Stimulated activated CD4-positive, alpha-beta T cell treated with anti-CD3 and anti-CD28 coated beads, Interleukin-1b, Interleukin-23, amount 100 ng/mL, for 1 hour (primary cell): ENCODE results near the gene ARHGAP31.
"Not testable (repeated sequence)": the region's sequence is repeated elsewhere in the genome, so short reads cannot be mapped to it uniquely, and the experiment has no call there.

Source experiments
- DNase-seq, 2 donors: peaks; one replicate each; pipeline ENCODE4 v3.0.0-alpha.2; 2020; ENCODE audit warnings: low read depth in 2 of 2

The ARHGAP31 gene, protein sequence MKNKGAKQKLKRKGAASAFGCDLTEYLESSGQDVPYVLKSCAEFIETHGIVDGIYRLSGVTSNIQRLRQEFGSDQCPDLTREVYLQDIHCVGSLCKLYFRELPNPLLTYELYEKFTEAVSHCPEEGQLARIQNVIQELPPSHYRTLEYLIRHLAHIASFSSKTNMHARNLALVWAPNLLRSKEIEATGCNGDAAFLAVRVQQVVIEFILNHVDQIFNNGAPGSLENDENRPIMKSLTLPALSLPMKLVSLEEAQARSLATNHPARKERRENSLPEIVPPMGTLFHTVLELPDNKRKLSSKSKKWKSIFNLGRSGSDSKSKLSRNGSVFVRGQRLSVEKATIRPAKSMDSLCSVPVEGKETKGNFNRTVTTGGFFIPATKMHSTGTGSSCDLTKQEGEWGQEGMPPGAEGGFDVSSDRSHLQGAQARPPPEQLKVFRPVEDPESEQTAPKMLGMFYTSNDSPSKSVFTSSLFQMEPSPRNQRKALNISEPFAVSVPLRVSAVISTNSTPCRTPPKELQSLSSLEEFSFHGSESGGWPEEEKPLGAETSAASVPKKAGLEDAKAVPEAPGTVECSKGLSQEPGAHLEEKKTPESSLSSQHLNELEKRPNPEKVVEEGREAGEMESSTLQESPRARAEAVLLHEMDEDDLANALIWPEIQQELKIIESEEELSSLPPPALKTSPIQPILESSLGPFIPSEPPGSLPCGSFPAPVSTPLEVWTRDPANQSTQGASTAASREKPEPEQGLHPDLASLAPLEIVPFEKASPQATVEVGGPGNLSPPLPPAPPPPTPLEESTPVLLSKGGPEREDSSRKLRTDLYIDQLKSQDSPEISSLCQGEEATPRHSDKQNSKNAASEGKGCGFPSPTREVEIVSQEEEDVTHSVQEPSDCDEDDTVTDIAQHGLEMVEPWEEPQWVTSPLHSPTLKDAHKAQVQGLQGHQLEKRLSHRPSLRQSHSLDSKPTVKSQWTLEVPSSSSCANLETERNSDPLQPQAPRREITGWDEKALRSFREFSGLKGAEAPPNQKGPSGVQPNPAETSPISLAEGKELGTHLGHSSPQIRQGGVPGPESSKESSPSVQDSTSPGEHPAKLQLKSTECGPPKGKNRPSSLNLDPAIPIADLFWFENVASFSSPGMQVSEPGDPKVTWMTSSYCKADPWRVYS (N-terminal part only)

DNA sequence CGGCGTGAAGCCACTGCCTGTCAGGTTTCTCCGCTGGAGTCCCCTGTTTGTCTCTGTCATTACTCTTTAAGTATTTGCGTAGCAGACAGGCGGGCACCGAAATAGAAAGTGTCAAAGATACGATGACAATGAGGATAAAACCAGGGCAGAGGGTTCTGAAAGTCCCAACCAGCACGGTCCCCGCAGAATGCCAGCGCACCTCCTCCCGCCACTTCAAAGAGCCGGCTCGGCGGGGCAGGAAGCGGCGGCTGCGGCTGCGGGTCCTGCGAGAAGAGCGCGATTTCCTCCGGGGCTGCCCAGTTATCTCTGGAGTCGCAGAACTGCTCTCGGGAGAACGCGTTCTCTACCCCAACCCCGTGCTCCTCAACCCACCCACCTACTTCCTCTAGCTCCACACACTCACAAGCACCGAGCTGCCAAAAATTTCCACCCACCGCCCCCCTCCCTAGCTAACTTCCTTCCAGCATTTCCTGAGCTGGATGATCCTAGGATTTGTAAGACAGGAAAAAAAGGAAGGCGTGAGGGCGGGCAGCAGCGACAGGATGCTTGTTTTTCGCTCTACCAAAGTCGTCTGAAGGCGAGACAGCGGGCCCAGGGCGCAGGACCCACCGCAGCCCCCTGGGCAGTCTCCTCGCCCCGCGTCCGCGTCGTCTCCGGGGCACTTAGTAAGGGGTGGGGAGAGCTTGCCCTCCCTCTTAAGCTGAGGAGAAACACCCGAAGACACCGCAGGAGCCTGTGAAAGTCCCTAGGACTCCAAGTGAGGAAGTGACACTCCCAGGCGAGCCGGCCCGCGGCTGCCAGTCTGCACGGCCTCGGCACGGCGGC is at the start of gene ARHGAP31:
ARHGAP31 (plus strand) TSS at position 513 of the 825 bp plus-strand sequence. CDS start 522 bp downstream, outside the sequence.
- peak; percentile 56 to 65 for DNase-seq

DNA sequence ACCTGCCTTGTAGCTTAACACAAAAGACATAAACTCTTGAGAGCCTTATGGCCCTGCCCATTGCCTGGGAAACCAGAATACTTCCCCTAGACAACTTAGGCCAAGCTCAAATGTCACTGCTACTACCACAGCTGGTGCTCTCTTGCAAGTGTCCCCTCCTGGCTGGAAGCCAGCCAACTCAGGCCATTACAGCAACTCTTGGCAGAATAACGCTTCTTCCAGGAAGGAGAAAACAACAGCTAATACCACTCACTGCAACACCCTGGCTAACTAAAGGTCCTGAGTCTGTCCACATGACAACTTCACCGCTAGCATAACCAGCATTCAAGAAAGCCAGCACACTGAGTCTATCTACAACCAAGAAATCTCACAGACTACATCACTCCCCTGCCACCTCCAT is 48.4 kb upstream of the ARHGAP31 start:
- no peak for DNase-seq

DNA sequence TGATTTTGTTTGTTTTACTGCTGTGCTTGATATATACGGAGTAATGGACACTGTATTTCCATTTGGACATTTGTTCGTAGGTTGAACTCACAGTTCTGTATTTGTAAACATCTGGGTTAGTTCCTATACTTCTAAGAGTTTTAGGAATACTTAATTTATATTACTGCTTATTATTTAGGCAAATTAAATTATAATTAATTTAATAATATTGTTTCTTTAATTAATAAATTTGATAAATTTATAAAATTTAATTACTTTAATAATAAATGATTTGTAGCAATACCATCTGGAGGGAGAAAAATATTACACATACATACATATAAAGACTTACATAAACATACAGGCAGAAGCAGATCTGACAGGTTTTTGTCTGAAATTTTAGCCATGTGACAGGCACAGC is 39.0 kb upstream of the ARHGAP31 start:
- no peak for DNase-seq

DNA sequence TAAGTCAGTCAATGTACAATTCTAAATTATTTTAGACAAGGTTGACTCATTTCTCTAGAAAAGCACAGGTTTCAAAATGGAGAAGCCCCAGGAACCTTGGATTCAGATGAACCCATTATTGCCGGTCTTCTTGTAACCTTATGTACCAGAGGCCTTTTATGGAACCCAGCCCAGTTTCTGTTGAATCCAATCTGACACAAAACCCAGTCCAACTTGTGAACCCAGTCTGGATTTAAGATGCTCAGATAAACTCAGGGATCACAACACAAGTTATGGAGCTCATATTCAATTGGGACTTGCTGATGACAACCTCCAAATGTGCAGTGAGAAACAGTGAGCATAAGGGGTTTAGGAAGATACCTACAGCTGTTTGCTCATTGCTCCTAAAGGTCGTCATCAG is 37.1 kb upstream of the ARHGAP31 start:
- no peak for DNase-seq

DNA sequence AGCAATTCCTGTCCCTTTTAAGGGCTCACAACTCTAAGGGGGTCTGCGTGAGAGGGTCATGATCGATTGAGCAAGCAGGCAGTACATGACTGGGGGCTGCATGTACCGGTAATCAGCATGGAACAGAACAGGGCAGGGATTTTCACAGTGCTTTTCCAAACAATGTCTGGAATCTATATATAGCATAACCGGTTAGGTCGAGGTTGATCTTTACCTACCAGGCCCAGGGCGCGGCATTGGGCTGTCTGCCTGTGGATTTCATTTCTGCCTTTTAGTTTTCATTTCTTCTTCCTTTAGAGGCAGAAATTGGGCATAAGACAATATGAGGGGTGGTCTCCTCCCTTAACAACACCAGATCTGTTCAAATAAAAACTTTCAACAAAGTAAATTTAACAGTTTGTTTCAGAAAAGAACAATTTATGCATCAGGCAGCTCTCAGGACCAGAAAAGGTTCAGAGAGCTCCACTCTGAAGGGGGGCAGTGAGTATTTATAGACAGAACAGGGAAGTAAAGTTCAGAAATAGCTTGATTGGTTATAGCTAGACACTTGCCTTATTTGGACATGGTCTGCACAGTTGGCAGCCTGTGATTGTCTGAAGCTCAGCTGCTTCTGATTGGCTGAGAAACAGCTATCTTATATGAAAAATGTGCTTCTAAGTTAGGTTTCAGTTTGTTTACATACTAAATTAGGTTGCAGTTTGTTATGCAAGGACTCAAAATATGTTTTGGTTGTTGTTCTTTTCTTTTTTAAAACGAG is 36.4 kb upstream of the ARHGAP31 start:
- DNase-seq, result no peak

DNA sequence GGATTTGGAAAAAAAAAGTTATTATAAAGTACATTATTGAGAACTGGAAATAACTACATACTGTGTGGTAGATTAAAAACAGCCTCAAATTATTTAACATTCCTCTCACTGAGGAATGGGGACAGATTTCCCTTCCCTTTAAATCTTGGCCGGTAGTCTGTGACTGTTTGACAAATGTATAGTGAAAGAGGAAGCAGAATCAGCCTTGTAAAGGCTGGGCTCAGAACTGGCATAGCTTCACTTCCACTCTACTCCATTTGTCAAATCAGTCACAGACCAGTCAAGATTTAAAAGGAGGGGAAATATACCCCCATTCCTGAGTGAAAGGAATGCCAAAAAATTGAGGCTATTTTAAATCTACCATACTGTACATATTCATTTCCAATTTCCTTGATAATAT is 35.3 kb upstream of the ARHGAP31 start:
- no peak for DNase-seq

DNA sequence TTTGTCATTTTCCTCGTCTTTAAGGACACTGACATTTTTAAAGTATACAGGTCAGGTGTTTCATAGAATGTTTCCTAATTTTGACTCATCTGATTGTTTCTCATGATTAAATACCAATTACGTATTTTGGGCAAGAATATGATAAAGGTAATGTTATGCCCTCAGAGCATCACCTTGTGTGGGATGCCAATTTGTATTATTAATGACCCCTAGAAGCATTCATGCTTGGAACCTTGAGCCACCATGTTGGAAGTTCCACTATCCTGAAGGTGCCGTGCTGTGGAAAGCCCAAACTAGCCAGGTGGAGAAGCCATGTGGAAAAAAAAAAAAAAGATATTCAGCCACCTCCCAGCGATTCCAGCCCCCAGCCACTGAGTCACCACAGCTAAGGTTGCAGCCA is 34.4 kb upstream of the ARHGAP31 start:
- no peak for DNase-seq

DNA sequence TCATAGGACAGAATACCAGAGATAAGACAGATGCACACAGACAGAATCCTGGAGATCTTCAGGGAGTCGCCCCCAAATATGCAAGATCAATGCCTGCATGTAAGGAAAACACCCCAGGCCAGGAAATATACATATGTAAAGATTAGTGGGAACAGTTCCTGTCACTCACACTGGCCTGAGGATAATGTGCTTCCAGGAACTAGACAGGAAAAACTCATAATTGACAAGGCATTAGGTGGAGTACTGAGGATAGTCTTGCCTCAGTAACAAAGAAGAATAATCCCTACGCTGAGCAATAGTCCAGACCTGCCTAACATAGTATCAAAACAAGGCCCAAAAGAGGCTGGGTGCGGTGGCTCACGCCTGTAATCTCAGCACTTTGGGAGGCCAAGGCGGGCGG is 33.1 kb upstream of the ARHGAP31 start:
- no peak for DNase-seq

DNA sequence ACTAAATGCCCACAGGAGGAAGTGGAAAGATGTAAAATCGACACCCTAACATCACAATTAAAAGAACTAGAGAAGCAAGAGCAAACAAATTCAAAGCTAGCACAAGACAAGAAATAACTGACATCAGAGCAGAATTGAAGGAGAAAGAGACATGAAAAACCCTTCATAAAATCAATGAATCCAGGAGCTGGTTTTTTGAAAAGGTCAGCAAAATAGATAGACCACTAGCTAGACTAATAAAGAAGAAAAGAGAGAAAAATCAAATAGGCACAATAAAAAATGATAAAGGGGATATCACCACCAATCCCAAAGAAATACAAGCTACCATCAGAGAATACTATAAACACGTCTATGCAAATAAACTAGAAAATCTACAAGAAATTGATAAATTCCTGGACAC is 24.0 kb upstream of the ARHGAP31 start:
- DNase-seq, result not testable (repeated sequence)

DNA sequence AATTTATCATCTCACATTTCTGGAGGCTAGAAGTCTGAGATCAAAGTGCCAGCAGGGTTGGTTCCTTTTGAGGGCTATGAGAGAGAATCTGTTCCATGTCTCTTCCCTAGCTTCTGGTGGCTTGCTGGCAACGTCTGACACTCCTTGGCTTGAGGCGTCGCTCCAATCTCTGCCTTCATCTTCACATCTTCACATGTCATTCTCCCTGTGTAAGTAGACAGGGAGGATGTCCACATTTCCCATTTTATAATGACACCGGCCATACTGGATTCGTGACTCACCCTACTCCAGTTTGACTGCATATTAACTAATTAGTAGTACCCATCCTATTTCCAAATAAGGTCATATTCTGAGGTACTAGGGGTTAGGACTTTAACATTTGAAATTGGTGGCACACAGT is 17.5 kb upstream of the ARHGAP31 start:
- no peak for DNase-seq

DNA sequence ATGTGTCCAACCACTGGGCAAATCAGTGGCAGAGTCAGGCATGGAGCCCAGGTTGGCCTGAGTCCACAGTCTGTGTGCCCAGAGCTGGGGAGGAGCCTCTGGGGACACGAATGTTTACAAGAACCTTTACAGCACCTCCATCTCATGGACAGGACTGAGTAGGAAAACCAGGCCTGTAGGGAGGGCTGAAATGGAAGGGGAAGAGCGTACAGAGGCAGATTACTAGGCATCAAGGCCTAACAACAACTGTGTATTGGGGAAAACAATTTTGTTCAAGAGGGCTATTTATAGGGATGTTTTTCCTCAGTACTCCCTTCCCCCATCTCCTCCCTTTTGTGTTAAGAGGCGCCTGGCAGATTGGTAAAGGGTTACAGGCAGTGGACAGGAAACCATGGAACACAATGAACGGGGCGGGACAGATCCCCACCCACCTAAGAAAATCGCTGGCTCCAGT is 15.1 kb upstream of the ARHGAP31 start:
- DNase-seq, result no peak

DNA sequence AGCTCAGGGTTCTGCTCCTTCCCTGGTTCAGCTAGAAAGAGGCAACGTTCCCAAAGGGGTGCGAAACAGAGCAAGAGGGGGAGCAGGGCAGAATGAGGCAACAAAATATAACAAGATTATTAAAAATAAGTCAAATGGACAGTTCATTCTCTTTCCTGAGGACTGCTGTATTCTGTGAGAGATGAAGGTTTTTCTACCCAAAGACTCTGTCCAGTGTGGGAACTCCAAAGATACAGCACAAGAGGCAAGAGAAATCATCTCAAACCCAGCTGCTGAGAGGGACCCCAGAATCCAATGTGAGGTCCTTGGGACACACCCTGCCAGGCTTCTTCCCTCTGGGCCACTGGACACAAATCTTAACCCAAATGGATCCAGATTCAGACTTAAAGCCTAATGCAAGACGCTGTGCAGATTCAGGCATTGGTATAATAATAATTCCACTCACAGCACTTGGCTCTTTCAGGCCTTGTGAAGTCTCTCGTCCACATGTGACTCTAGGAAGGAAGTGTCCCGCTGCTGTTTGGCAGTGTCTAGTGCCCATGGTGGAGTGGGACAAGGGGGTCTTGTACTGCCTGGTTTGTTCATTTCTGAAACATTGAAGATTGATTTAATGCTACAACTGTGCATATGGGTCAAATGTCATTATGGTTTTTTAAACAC is 14.5 kb upstream of the ARHGAP31 start:
- no peak for DNase-seq

DNA sequence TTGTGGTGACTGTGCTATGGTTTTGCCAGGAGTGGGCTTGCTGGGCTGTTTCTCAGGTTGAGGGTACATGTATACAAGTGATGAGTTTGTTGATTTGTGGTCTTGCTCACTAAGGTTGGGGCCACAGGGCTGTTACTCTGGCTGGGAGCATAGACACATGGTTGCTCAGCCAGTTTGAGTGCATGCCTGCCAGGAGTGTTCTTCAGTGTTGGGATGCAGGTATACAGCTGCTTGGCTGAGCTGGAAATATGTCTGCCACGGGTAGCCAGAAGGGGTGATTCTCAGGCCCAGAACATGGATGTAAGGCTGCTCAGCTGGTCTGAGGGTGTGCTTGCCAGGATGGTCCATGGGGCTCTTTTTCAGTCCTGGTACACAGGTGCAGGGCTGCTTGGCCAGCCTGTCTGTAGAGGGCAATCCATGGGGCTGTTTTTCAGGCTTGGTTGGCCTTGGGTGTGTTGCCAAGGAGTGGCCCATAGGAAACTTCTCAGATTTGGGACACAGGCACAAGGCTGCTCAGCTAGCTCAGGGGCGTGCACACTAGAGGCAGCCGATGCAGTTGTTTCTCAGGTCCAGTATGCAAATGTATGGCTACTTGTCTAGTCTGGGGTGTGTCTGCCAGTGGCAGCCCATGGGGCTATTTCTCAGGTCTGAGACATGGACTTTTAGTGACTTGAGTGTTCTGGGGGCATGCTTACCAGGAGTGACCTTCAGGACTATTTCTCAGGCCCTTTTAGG is 5.3 kb upstream of the ARHGAP31 start:
- DNase-seq, result no peak

DNA sequence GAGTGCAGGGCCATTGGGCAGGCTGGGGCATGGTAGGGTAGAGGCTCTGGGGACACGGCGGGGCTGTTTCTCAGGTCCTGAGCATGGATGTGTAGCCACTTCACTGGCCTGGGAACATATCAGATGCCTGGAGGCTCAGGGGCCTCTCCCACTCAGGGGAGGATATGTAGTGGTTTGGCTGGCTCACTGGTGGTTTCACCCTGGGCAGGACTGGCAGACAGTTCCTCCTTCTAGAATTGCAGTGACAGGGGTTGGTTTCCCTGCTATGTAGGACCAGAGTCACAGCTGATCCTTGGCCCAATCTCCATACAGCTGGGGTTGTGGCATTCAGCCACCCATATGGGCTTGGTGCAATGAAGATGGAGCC is 4.8 kb upstream of the ARHGAP31 start:
- DNase-seq, result no peak

DNA sequence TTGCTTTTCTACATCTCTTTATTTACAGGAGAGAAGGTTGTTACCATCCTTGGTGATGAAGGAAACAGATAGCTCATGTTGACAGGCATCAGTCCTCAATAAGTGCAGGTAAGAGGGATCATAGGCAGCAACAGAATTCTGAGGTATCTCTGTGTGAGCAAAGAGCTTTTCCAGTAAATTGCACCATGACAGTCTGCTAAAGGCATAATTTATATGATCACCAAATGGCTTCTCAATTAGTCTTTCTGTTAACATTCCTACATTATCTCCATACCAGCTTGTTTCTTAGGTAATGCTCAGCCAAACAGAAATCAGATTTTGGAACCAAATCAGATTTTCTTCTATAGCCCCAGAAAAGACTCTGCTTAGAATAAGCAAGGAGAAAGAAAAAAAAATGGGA is 3.6 kb upstream of the ARHGAP31 start:
- DNase-seq, result no peak

DNA sequence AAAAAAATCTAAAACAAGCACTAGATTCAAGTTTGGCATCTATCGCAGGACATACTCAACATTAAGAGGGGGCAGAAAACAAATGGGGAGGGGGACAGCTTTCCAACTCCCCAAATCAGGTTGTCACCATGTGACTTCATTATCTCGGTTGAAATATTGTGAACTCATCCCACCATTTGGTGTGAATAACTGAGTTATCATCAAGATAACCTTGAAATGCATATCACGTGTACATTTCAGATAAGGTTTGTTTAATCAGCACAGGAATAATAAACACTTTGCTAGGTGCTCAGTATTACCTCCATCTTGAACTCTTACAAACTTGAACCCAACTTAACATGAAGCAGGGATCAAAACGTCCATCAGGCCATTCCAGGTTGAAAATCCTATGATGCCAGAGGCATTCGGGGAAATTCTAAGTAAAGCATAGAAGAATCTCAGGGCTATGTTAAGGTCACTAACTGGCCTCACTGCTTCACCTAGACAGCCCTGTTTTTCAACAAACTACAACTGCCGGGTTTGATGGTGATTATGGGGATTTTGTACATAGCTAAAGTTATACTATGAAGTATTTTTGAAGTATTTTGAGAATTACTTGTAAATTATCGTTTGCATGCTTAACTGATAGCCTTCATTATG is 3.0 kb upstream of the ARHGAP31 start:
- DNase-seq, result no peak

DNA sequence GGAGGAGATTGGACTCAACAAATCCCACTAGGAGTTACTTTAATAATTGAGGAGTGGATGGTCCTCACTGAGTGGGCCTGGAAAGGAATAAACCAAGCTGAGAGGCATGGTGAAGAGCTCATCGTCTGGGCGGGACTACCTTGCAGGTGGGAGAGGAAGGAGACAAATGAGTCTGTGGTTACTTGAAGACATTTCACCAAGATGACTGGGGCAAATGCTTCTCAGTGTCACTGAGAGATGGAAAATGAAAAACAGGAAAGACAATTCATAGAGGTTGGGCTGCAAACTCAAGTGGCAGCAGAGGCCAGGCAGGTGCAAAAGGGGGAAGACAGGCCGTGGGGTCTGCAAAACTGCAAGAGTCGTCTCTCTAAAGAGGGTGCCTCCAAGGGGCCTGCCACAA is 1.5 kb upstream of the ARHGAP31 start:
- DNase-seq, result no peak

DNA sequence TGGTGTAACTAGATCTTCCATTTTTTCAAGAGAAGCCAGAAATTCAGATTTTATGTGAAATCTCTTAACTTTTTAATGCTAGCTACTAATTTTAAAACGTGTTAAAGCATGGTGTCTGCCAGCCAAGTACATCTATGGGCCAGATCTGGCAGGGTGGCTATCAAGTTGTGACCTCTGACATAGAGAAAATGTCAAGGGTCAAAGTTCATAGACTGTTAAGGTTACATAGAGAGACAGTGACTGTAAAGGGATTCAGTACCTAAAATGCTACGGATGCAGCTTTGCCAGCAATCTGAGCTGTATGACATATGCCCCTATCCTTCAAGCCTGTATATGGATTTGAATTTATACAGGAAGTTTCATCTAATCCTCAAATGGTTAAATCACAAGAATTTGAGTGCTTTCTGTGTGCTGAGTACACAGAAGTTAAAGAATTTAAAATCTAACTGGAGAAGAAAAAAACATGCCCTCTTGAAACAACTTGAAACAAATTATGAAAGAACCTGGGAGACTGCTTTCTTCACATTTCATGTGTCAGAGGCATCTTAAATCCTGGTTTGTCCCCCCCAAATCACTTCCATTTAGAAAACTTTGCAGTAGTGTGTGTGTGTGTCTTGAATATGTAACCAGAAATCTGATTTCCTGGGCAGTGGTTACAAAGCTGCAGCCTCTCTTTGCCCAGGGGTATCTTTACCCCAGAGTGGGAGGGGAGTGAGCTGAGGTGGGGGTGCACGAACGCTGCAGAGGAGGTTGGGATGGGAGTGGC is 895 bp upstream of the ARHGAP31 start:
- DNase-seq, result no peak
